H1 (cell line): Measurements from ENCODE around the gene CAPN10. TPM values are rescaled to one million over a fixed set of nuclear protein-coding genes. Genes with fewer than 3 reads are reported as not detected.

Experiments used
- CEBPB ChIP-seq: IDR thresholded peaks from 2 replicates; pipeline ENCODE4 v1.6.1; 2012; ENCODE audit warnings: low read depth, low read length
- CHD1 ChIP-seq: IDR thresholded peaks from 2 replicates; pipeline ENCODE4 v1.6.1; 2012; ENCODE audit warnings: low read depth, low read length, improper control_type of control experiment
- EGR1 ChIP-seq: IDR thresholded peaks from 2 replicates; pipeline ENCODE4 v1.6.1; 2011; ENCODE audit warnings: low read depth, low read length, borderline replicate concordance
- EP300 ChIP-seq, 2 experiments: IDR thresholded peaks; 1 replicate in 1 of 2; 2 replicates in 1 of 2; pipeline ENCODE4 v1.6.1; 2011 to 2012; ENCODE audit warnings: low read depth in 2 of 2, low read length in 2 of 2, mild to moderate bottlenecking in 2 of 2, borderline replicate concordance in 1 of 2, inconsistent platforms in 1 of 2, moderate library complexity in 1 of 2
- MAFK ChIP-seq: IDR thresholded peaks from 2 replicates; pipeline ENCODE4 v1.6.1; 2012; ENCODE audit warnings: low read depth, mild to moderate bottlenecking, improper control_type of control experiment, low read length
- POLR2AphosphoS5 ChIP-seq: IDR thresholded peaks from 2 replicates; pipeline ENCODE4 v1.6.1; 2011; ENCODE audit warnings: low read depth, low read length
- SAP30 ChIP-seq: fragments of 300-600 bp; sonication (generic); IDR thresholded peaks from 2 replicates; pipeline ENCODE4 v1.7.1; 2012; ENCODE audit warnings: low read length, moderate library complexity, mild to moderate bottlenecking, inconsistent platforms; ENCODE audit not compliant: insufficient read depth, insufficient replicate concordance
- SIN3A ChIP-seq, 2 experiments: IDR thresholded peaks in 1 of 2; conservative IDR thresholded peaks in 1 of 2; 2 replicates each; pipeline ENCODE4 v1.6.1; 2011 to 2012; ENCODE audit warnings: low read length in 2 of 2, improper control_type of control experiment in 1 of 2, low read depth in 1 of 2, mild to moderate bottlenecking in 1 of 2
- SP4 ChIP-seq: IDR thresholded peaks from 2 replicates; pipeline ENCODE4 v1.6.1; 2012; ENCODE audit warnings: low read length, inconsistent platforms
- polyA plus RNA-seq, 7 experiments: library from polyadenylated mRNA; depleted of rRNA in 3 of 7; stranded (reverse) in 5 of 7; unstranded in 2 of 7; fragments of >200 nt in 5 of 7; fragments of 200-250 nt in 2 of 7; gene quantifications; 1 replicate in 5 of 7; 2 replicates in 1 of 7; 4 replicates in 1 of 7; pipeline versions ENCODE4 v1.2.1 to v1.2.3, GENCODE V29; 2011 to 2013; ENCODE audit warnings: missing spikeins in 2 of 7, mixed read lengths in 2 of 7
- total RNA-seq: library from RNA; stranded (reverse); fragmentation: NEBNext Ultra II Directional; extraction: Animal tissue kit (Norgen Biotek cat#: 25700); gene quantifications from 2 replicates; pipeline ENCODE4 v1.2.1, GENCODE V29; 2021
- TF ChIP-seq, protein P1 (sequence below): fragments of 300-600 bp; sonication (generic); IDR thresholded peaks from 2 replicates; pipeline ENCODE4 v1.7.1; 2012; ENCODE audit warnings: low read length, moderate library complexity, mild to moderate bottlenecking, inconsistent platforms; ENCODE audit not compliant: insufficient replicate concordance

The CAPN10 gene
- total and polyA plus RNA-seq, 2 of the 8 experiments (the other 6 are each of a cell fraction or from before 2014, with no cell fraction given), result 30.7 to 39.8 TPM

DNA sequence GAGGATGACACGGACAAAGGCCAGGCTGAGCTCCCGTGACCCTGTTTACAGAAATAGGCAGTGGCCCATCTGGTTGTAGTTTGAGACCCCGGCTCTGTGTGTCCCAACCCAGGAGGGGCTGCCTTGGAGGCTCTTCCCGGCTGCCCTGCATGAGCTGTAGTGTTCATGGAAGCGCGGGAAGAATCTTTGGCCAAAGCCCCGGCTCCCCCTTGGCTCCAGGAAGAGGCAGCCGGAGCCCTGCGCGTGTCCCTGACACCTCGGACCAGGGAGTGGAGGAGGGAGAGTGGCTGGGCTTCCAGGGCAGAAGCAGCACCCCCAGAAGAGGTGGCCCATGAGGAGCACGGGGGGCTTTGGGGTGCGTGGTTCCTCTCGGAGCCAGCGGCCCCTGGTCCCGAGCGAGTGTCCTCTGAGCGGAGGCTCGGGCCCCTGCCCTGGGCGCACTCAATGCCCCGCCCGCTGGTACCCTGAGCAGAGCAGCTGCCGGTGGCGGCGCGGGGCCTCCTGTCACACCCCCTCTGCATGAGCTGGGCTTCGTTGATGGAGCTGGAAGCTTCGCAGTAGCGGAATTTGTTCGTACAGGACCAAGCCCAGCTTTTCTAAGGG, 60.5 kb downstream of the CAPN10 start (continued):
- TF ChIP-seq MAFK (no peak), CHD1 (no peak), EGR1 (no peak), EP300 (IDR thresholded peaks at IDR 0.05; ENCODE audit: borderline replicate concordance in 1 of 2, low read depth in 2 of 2, low read length in 2 of 2) (no peak), CEBPB (no peak), SAP30 (no peak), SP4 (no peak), SIN3A (conservative IDR thresholded peaks at IDR 0.05 in 1 of 2, IDR thresholded peaks at IDR 0.05 in 1 of 2; ENCODE audit: low read depth in 1 of 2, low read length in 2 of 2) (no peak), POLR2AphosphoS5 (no peak)
- TF ChIP-seq, protein P1, sequence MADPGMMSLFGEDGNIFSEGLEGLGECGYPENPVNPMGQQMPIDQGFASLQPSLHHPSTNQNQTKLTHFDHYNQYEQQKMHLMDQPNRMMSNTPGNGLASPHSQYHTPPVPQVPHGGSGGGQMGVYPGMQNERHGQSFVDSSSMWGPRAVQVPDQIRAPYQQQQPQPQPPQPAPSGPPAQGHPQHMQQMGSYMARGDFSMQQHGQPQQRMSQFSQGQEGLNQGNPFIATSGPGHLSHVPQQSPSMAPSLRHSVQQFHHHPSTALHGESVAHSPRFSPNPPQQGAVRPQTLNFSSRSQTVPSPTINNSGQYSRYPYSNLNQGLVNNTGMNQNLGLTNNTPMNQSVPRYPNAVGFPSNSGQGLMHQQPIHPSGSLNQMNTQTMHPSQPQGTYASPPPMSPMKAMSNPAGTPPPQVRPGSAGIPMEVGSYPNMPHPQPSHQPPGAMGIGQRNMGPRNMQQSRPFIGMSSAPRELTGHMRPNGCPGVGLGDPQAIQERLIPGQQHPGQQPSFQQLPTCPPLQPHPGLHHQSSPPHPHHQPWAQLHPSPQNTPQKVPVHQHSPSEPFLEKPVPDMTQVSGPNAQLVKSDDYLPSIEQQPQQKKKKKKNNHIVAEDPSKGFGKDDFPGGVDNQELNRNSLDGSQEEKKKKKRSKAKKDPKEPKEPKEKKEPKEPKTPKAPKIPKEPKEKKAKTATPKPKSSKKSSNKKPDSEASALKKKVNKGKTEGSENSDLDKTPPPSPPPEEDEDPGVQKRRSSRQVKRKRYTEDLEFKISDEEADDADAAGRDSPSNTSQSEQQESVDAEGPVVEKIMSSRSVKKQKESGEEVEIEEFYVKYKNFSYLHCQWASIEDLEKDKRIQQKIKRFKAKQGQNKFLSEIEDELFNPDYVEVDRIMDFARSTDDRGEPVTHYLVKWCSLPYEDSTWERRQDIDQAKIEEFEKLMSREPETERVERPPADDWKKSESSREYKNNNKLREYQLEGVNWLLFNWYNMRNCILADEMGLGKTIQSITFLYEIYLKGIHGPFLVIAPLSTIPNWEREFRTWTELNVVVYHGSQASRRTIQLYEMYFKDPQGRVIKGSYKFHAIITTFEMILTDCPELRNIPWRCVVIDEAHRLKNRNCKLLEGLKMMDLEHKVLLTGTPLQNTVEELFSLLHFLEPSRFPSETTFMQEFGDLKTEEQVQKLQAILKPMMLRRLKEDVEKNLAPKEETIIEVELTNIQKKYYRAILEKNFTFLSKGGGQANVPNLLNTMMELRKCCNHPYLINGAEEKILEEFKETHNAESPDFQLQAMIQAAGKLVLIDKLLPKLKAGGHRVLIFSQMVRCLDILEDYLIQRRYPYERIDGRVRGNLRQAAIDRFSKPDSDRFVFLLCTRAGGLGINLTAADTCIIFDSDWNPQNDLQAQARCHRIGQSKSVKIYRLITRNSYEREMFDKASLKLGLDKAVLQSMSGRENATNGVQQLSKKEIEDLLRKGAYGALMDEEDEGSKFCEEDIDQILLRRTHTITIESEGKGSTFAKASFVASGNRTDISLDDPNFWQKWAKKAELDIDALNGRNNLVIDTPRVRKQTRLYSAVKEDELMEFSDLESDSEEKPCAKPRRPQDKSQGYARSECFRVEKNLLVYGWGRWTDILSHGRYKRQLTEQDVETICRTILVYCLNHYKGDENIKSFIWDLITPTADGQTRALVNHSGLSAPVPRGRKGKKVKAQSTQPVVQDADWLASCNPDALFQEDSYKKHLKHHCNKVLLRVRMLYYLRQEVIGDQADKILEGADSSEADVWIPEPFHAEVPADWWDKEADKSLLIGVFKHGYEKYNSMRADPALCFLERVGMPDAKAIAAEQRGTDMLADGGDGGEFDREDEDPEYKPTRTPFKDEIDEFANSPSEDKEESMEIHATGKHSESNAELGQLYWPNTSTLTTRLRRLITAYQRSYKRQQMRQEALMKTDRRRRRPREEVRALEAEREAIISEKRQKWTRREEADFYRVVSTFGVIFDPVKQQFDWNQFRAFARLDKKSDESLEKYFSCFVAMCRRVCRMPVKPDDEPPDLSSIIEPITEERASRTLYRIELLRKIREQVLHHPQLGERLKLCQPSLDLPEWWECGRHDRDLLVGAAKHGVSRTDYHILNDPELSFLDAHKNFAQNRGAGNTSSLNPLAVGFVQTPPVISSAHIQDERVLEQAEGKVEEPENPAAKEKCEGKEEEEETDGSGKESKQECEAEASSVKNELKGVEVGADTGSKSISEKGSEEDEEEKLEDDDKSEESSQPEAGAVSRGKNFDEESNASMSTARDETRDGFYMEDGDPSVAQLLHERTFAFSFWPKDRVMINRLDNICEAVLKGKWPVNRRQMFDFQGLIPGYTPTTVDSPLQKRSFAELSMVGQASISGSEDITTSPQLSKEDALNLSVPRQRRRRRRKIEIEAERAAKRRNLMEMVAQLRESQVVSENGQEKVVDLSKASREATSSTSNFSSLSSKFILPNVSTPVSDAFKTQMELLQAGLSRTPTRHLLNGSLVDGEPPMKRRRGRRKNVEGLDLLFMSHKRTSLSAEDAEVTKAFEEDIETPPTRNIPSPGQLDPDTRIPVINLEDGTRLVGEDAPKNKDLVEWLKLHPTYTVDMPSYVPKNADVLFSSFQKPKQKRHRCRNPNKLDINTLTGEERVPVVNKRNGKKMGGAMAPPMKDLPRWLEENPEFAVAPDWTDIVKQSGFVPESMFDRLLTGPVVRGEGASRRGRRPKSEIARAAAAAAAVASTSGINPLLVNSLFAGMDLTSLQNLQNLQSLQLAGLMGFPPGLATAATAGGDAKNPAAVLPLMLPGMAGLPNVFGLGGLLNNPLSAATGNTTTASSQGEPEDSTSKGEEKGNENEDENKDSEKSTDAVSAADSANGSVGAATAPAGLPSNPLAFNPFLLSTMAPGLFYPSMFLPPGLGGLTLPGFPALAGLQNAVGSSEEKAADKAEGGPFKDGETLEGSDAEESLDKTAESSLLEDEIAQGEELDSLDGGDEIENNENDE, result no peak
